ENCODE data around the gene MYDGF. TPM values are rescaled to one million over a fixed set of nuclear protein-coding genes. Genes with fewer than 3 reads are reported as not detected.

The MYDGF gene
- total and polyA plus RNA-seq, 9 of the 15 experiments (the other 6 are each of a cell fraction or from before 2014, with no cell fraction given), result 4.2 to 141 (median 82.1) TPM

GRCh38 chr19:4669723-4670480, at the start of gene MYDGF (continued):
- TF ChIP-seq PRDM10 (IDR thresholded peaks at IDR 0.05; ENCODE audit: partially characterized antibody) (no peak), TAF1 (IDR thresholded peaks at IDR 0.05; ENCODE audit: control insufficient read depth, extremely low read depth, insufficient read depth, low read length, severe bottlenecking) (peak; percentile 86), MEF2A (IDR thresholded peaks at IDR 0.05; ENCODE audit: control insufficient read depth, low read depth, low read length) (no peak), TBL1XR1 (IDR thresholded peaks at IDR 0.05; ENCODE audit: low read length in 2 of 2) (no peak), RREB1 (CRISPR knock-in tag; IDR thresholded peaks at IDR 0.05) (no peak), RBFOX2 (IDR thresholded peaks at IDR 0.05; ENCODE audit: low read depth, low read length) (peak; percentile 96), KLF1 (tag; IDR thresholded peaks at IDR 0.05) (no peak), MYNN (IDR thresholded peaks at IDR 0.05) (no peak), MYNN (CRISPR knock-in tag; IDR thresholded peaks at IDR 0.05) (no peak), MAFG (tag; conservative IDR thresholded peaks at IDR 0.05) (no peak), JUN (IDR thresholded peaks at IDR 0.05; ENCODE audit: borderline replicate concordance, low read depth, low read length) (peak; percentile 55; the same call in 1 of the 2 replicates), JUN (CRISPR knock-in tag; IDR thresholded peaks at IDR 0.05; ENCODE audit: borderline replicate concordance) (no peak), ZHX1 (conservative IDR thresholded peaks at IDR 0.05; ENCODE audit: low read length) (no peak)

Data from K562 (cell line).